ENCODE data around the gene CPTP. TPM values are rescaled to one million over a fixed set of nuclear protein-coding genes. Genes with fewer than 3 reads are reported as not detected.

The CPTP gene
- total and polyA plus RNA-seq, 2 of the 13 experiments (the other 11 are each of a cell fraction or from before 2014, with no cell fraction given): 5.5 to 9.3 TPM

DNA sequence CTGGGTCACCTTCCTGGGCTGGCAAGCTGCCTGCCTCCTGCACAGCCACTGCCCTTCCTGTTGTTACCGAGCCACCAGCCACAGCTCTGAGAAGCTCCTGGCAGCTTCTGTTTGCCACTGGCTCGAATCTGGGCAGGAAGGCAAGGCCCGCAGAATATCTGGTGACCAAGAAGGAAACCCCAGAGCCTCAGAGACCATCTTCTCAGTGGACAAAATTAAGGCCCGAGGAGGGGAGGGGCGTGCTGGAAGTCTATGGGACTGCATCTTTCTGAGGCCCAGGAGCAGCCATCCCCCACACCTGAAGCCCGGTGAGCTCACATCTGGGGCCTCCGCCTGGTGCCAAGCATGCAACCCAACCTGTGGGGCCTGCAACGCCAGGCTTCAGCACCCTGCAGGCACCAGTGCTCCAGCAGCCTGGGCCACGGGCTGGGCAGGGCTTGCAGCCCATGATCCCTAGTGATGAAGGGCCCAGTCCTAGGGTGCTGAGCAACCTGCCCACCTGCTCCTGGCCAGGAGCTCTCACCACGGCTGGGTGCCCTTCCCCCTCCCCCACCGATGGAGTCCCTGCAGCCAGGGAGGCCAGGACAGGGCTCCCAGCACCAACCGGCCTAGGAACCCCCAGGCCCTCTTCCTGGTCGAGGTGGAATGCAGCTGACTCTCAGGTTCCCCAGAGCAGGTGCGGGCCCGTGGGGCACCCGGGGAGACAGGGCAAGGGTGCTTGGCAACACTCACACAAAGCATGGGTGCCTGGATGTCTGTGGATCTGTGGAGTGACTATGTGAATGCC is 879 bp downstream of the CPTP start (continued):
- TF ChIP-seq NFAT5 (CRISPR knock-in tag; IDR thresholded peaks at IDR 0.05) (no peak), ZNF292 (CRISPR knock-in tag; IDR thresholded peaks at IDR 0.05; ENCODE audit: borderline replicate concordance, low read depth) (no peak), NFE2L1 (CRISPR knock-in tag; IDR thresholded peaks at IDR 0.05; ENCODE audit: borderline replicate concordance) (no peak; the same call in 1 of the 2 replicates), SRF (IDR thresholded peaks at IDR 0.05; ENCODE audit: low read depth, low read length) (no peak), KLF13 (CRISPR knock-in tag; IDR thresholded peaks at IDR 0.05) (no peak), MAX (IDR thresholded peaks at IDR 0.05) (no peak), ZNF281 (CRISPR knock-in tag; IDR thresholded peaks at IDR 0.05; ENCODE audit: borderline replicate concordance) (peak; percentile 11; the same call in 1 of the 2 replicates), NCOA1 (CRISPR knock-in tag; IDR thresholded peaks at IDR 0.05) (0 out of 2 replicates have a peak, but pooled peaks have one; percentile 4), ZSCAN22 (CRISPR knock-in tag; IDR thresholded peaks at IDR 0.05) (no peak), XBP1 (CRISPR knock-in tag; IDR thresholded peaks at IDR 0.05) (no peak), RBFOX2 (IDR thresholded peaks at IDR 0.05; ENCODE audit: low read depth, low read length) (no peak), ZNF234 (CRISPR knock-in tag; conservative IDR thresholded peaks at IDR 0.05) (0 out of 2 replicates have a peak, but pooled peaks have one; percentile 10), ZNF335 (CRISPR knock-in tag; IDR thresholded peaks at IDR 0.05) (no peak; the same call in 1 of the 2 replicates), SP4 (CRISPR knock-in tag; IDR thresholded peaks at IDR 0.05) (no peak; the same call in 1 of the 2 replicates), ZNF749 (CRISPR knock-in tag; IDR thresholded peaks at IDR 0.05; ENCODE audit: borderline replicate concordance) (no peak)
- TF ChIP-seq, protein P1, sequence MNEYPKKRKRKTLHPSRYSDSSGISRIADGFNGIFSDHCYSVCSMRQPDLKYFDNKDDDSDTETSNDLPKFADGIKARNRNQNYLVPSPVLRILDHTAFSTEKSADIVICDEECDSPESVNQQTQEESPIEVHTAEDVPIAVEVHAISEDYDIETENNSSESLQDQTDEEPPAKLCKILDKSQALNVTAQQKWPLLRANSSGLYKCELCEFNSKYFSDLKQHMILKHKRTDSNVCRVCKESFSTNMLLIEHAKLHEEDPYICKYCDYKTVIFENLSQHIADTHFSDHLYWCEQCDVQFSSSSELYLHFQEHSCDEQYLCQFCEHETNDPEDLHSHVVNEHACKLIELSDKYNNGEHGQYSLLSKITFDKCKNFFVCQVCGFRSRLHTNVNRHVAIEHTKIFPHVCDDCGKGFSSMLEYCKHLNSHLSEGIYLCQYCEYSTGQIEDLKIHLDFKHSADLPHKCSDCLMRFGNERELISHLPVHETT (CRISPR knock-in tag; conservative IDR thresholded peaks at IDR 0.05): no peak
